Measurements from ENCODE around the gene FOXK1. TPM values are rescaled to one million over a fixed set of nuclear protein-coding genes. Genes with fewer than 3 reads are reported as not detected.
"Not testable (repeated sequence)": the region's sequence is repeated elsewhere in the genome, so short reads cannot be mapped to it uniquely, and the experiment has no call there.

The FOXK1 gene
- total RNA-seq, 1 donor from 2014 or later = 30.2 TPM

- no peak for DNase-seq (ENCODE audit: low spot score)
Measured at GRCh38 chr7:4783292-4783652, 101.2 kb downstream of the FOXK1 start.

- DNase-seq (ENCODE audit: low spot score) = no peak
Measured at GRCh38 chr7:4783762-4784351, 101.8 kb downstream of the FOXK1 start.

GRCh38 chr7:4784799-4785198, 102.7 kb downstream of the FOXK1 start:
- DNase-seq (ENCODE audit: low spot score) = no peak

- no peak for DNase-seq (ENCODE audit: low spot score)
Measured at GRCh38 chr7:4785371-4785770, 103.3 kb downstream of the FOXK1 start.

- no peak for DNase-seq (ENCODE audit: low spot score)
Measured at GRCh38 chr7:4786015-4786414, 103.9 kb downstream of the FOXK1 start.

- DNase-seq (ENCODE audit: low spot score) = no peak
Measured at GRCh38 chr7:4787541-4787940, 105.4 kb downstream of the FOXK1 start.

GRCh38 chr7:4787947-4788626, 106.0 kb downstream of the FOXK1 start:
- no peak for DNase-seq (ENCODE audit: low spot score)

- DNase-seq (ENCODE audit: low spot score) = no peak
Measured at GRCh38 chr7:4788627-4789189, 106.6 kb downstream of the FOXK1 start.

- no peak for DNase-seq (ENCODE audit: low spot score)
Measured at GRCh38 chr7:4789194-4790077, 107.3 kb downstream of the FOXK1 start.

- no peak for DNase-seq (ENCODE audit: low spot score)
Measured at GRCh38 chr7:4790078-4790465, 108.0 kb downstream of the FOXK1 start.

- DNase-seq (ENCODE audit: low spot score) = no peak
Measured at GRCh38 chr7:4790516-4790991, 108.5 kb downstream of the FOXK1 start.

GRCh38 chr7:4791101-4791737, 109.1 kb downstream of the FOXK1 start:
- DNase-seq (ENCODE audit: low spot score) = no peak

- DNase-seq (ENCODE audit: low spot score) = no peak
Measured at GRCh38 chr7:4791738-4792536, 109.8 kb downstream of the FOXK1 start.

- DNase-seq (ENCODE audit: low spot score) = no peak
Measured at GRCh38 chr7:4792537-4793126, 110.5 kb downstream of the FOXK1 start.

GRCh38 chr7:4793385-4793993, 111.4 kb downstream of the FOXK1 start:
- DNase-seq (ENCODE audit: low spot score) = not testable (repeated sequence)

GRCh38 chr7:4794171-4794570, 112.1 kb downstream of the FOXK1 start:
- DNase-seq (ENCODE audit: low spot score) = not testable (repeated sequence)

GRCh38 chr7:4794591-4795350, 112.7 kb downstream of the FOXK1 start:
- no peak for DNase-seq (ENCODE audit: low spot score)

GRCh38 chr7:4796453-4796852, 114.4 kb downstream of the FOXK1 start:
- no peak for DNase-seq (ENCODE audit: low spot score)

Measured in mesenteric fat pad (tissue), 1 donor.